Cardiac fibroblast (primary cell): Measurements from ENCODE around the gene BAZ1B.
"Not testable (repeated sequence)": the region's sequence is repeated elsewhere in the genome, so short reads cannot be mapped to it uniquely, and the experiment has no call there.

Source experiments
- DNase-seq, 2 donors: peaks; one replicate each; pipeline versions ENCODE4 v3.0.0 to v3.0.0-alpha.2; 2010; ENCODE audit warnings: low read depth in 2 of 2
- H3K4me3 ChIP-seq, 2 donors: replicated peaks in 1 of 2; 1 replicate in 1 of 2; 2 replicates in 1 of 2; pipeline ENCODE4 v1.5.1; 2011; ENCODE audit warnings: low read depth in 2 of 2, low read length in 2 of 2, mild to moderate bottlenecking in 2 of 2, moderate library complexity in 1 of 2
- TF ChIP-seq, protein P1 (sequence below): IDR thresholded peaks from one replicate; pipeline ENCODE4 v1.5.1; 2011; ENCODE audit warnings: low read depth, mild to moderate bottlenecking, low read length, inconsistent platforms

Gene BAZ1B

DNA sequence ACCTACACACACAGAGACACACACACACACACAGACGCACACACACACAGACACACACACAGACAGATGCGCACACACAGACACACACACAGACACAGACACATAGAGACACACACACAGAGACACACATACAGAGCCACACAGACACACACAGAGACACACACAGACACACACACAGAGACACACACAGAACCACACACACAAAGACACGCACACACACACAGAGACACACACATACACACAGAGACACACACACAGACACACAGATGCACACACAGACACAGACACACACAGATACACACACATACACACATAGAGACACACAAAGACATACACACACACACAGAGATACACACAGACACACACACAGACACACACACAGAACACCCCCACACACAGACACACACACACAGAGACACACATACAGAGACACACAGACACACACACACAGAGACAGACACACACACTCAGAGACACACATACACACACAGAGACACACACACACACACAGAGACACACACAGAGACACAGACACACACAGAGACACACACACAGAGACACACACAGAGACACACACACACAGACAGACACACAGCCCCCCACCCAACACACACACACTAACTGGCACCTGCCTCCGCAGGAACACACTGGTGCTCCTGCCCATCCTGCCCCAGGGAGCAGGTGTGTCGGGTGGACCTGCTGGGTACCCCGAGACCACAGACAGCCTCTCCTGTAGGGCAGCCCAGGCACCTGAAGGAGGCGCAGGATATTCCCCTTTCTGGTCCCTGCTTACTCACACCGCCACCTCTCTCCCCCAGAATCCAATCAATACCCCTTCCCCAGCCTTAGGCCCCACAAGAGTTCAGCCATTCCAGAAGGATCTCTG, 93.9 kb downstream of the BAZ1B start:
- DNase-seq, result no peak
- TF ChIP-seq, protein P1, sequence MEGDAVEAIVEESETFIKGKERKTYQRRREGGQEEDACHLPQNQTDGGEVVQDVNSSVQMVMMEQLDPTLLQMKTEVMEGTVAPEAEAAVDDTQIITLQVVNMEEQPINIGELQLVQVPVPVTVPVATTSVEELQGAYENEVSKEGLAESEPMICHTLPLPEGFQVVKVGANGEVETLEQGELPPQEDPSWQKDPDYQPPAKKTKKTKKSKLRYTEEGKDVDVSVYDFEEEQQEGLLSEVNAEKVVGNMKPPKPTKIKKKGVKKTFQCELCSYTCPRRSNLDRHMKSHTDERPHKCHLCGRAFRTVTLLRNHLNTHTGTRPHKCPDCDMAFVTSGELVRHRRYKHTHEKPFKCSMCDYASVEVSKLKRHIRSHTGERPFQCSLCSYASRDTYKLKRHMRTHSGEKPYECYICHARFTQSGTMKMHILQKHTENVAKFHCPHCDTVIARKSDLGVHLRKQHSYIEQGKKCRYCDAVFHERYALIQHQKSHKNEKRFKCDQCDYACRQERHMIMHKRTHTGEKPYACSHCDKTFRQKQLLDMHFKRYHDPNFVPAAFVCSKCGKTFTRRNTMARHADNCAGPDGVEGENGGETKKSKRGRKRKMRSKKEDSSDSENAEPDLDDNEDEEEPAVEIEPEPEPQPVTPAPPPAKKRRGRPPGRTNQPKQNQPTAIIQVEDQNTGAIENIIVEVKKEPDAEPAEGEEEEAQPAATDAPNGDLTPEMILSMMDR, result no peak
- H3K4me3 ChIP-seq, result no peak overlapping the region

DNA sequence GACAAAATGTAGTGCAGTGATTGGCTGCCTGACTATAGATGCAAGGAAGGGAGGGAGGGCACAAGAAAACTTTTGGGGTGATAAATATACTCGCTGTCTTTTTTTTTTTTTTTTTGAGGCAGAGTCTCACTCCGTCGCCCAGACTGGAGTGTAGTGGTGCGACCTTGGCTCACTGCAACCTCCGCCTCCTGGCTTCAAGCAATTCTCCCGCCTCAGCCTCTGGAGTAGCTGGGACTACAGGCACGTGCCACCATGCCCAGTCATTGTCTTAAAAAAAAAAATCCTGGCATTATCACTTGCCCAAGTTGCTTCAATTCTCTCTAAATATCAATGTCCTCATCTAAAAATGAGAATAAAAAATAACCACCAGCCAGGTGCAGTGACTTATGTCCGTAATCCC, 96.1 kb downstream of the BAZ1B start:
- H3K4me3 ChIP-seq, result no peak overlapping the region
- no peak for DNase-seq
- TF ChIP-seq, protein P1, result no peak

DNA sequence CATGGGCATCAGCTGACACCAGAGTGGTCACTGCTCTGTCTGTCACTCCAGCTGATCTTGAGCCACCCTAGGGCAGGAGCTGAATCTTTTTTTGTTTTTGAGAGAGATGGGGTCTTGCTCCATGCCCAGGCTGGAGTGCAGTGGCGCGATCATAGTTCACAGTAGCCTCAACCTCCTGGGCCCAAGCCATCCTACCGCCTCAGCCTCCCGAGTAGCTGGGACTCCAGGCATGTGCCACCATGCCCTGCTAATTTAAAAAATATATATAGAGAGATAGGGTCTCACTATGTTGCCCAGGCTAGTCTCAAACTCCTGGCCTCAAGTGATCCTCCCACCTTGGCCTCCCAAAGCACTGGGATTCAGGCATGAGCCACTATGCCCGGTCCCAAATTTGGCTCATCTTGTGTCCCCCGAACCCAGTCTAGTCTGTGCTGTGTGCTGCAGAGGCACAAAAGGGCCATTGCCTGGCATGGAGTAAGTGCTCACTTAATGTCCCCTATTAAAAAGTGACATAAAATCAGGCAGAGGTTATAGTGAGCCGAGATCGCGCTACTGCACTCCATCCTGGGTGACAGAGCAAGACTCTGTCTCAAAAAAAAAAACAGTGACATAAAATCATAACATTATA, 96.6 kb downstream of the BAZ1B start:
- H3K4me3 ChIP-seq, result no peak overlapping the region
- DNase-seq, result no peak
- TF ChIP-seq, protein P1, result no peak

DNA sequence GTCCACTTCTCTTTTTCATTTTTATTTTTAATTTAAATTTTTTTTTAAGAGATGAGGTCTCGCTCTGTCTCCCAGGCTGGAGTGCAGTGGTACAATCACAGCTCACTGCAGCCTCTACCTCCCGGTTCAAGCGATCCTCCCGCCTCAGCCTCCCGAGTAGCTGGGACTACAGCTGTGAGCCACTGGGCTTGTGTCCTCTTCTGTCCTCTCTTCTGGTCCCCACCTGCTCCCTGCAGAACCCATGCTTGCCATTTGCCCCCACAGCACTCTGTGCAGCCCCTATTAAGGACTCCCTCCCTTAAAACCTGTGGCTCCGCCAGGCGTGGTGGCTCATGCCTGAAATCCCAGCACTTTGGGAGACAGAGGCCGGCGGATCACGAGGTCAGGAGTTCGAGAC, 97.6 kb downstream of the BAZ1B start:
- H3K4me3 ChIP-seq, result no peak overlapping the region
- TF ChIP-seq, protein P1, result no peak
- DNase-seq, result no peak

DNA sequence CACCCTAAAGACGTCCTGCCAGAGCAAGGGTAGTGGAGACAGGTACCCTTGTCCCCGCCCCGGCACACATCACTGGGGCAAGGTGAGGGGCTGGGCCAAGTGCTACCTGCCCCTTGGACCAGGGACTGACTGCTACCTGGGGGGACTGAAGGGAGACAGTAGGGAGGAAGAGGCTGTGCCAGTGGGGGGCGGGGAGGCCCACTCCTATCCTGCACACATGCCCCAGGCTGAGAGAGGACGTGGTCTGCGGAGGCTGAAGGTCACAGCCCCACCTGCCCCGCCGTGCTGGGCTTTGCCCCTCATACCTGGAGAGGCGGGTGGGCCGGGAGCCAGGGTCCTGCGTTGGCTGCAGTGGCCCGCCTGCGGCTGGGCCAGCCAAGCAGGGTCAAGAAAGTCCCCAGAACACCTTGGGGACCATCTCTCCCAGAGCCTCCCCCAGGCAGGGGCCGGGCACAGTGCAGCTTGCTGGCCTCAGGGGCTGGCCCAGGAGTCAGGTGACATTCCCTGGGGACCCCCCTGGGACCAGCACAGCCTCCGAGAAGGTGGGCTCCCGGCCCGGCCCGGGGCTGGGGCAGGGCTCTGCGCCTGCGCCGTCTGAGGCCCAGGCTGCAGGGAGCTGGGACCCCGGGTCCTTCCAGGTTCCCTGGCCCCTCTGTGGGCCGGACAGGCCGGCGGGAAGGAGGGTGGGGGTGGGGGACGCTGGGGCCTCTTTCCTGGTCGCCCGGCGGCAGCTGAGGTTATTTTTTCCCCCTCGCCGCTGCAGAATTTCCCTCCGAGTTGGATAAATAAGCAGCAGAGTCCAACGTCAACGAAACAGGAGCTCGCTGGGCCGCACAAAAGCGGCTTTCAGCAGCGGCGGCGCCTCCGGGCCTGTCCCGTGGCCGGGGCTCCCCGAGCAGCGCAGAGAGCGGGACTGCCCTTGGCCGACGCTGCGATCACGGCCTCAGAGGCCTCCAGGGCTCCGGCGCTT, 98.3 kb downstream of the BAZ1B start:
- peak in 1 of 2 donors; percentile 30 for DNase-seq
- TF ChIP-seq, protein P1, result no peak
- peak overlapping the region in 1 of 2 donors; percentile 14 for H3K4me3 ChIP-seq

DNA sequence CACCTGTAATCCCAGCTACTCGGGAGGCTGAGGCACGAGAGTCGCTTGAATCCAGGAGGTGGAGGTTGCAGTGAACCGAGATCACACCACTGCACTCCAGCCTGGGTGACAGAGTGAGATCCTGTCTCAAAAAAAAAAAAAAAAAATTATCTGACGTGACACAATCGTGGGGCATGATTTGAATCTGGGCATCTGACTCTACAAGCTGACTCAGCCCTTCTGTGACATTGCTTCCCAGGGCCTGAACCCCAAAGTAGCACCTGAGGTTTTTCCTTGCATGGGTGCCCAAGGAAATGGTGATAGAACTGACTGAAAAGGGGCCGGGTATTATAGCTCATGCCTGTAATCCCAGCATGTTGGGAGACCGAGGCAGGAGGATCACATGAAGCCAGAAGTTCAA, 101.5 kb downstream of the BAZ1B start:
- H3K4me3 ChIP-seq, result not testable (repeated sequence)
- DNase-seq, result peak in 1 of 2 donors; percentile 24

DNA sequence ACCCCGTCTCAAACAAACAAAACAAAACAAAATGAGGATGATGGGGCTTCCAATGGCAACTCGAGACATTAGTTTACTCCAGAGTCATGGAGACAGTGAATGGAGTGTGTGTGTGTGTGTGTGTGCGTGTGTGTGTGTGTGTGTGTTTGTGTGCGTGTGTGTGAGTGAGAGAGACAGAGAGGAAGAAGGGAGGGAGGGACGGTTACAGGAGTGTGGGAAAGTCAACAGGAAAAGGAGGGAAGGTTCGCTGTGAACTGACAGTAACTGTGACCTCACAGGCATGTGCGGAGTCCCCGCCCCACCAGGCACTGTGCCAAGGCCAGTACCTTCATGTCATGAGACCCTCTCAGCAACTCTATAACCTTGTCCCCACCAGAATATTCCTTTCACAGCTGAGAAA, 102.1 kb downstream of the BAZ1B start:
- DNase-seq, result peak; percentile 58 to 76
- H3K4me3 ChIP-seq, result not testable (repeated sequence)
